Tongue (tissue), 2 donors: ENCODE measurements around the gene GGN. TPM values are rescaled to one million over a fixed set of nuclear protein-coding genes. Genes with fewer than 3 reads are reported as not detected.
"Not testable (repeated sequence)": the region's sequence is repeated elsewhere in the genome, so short reads cannot be mapped to it uniquely, and the experiment has no call there.

Experiments used
- DNase-seq: peaks from one replicate; pipeline ENCODE4 v3.0.0-alpha.2; 2015
- total RNA-seq: library from RNA; depleted of rRNA; stranded (reverse); fragments of >200 nt; gene quantifications from one replicate; pipeline ENCODE4 v1.2.3, GENCODE V29; 2014

Gene GGN
- total RNA-seq, 1 donor from 2014 or later = not detected

- DNase-seq = peak; percentile 89
Observed at GRCh38 chr19:38361633-38362075, 26.2 kb downstream of the GGN start.

- no peak for DNase-seq
Observed at GRCh38 chr19:38360839-38361631, 26.8 kb downstream of the GGN start.

GRCh38 chr19:38360351-38360750, 27.5 kb downstream of the GGN start:
- no peak for DNase-seq

- no peak for DNase-seq
Observed at GRCh38 chr19:38359242-38360021, 28.4 kb downstream of the GGN start.

- no peak for DNase-seq
Observed at GRCh38 chr19:38358071-38358470, 29.8 kb downstream of the GGN start.

- DNase-seq = no peak
Observed at GRCh38 chr19:38355728-38356725, 31.8 kb downstream of the GGN start.

DNA sequence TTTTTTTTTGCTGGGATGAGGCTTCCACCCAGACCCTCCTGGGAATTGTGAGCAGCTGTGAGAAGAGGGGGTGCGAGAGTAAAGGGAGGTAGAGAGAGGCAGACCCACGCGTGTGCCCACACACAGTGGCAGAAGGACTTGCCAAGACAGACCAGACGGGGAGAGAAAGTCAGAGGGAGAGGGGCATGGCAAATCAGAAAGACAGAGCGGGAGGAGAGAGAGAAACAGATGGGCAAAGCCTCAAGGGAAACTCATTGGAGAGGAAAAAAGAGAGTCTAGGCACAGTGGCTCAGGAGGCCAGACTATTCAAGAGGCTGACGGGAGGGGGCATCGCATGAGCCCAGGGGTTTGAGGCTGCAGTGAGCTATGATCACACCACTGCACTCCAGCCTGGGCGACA, 35.2 kb downstream of the GGN start:
- peak; percentile 39 for DNase-seq

- DNase-seq = no peak
Observed at GRCh38 chr19:38351865-38352395, 35.9 kb downstream of the GGN start.

- no peak for DNase-seq
Observed at GRCh38 chr19:38350883-38351282, 37.0 kb downstream of the GGN start.

DNA sequence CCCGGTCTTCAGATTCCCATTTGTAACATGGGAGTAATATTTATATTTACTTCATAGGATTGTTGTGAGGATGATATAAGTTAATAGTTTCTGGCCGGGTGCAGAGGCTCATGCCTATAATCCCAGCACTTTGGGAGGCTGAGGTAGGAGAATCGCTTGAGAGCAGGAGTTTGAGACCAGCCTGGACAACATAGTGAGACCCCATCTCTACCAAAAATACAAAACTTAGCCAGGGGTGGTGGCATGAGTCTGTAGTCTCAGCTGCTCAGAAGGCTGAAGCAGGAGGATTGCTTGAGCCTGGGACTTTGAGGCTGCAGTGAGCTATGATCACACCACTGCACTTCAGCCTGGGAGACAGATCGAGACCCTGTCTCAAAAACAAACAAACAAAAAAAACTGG, 41.0 kb downstream of the GGN start:
- no peak for DNase-seq

DNA sequence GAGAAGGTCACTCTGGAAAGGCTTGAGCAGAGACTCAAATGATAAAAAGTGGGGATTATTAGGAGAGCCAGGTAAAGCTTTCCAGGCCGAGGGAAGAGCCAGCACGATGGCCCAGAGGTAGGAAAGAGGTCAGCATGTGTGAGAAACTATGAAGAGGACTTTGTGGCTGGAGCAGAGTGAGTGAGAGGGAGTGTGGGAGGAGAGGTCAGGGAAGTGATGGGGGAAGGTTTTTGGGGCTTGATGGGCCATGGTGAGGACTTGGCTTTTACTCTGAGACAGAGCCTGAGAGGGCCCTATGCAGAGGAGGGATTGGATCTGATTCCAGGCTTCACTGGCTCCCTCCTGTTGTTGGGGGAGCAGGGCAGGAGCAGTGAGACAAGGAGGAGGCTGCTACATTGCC, 46.9 kb downstream of the GGN start:
- no peak for DNase-seq

DNA sequence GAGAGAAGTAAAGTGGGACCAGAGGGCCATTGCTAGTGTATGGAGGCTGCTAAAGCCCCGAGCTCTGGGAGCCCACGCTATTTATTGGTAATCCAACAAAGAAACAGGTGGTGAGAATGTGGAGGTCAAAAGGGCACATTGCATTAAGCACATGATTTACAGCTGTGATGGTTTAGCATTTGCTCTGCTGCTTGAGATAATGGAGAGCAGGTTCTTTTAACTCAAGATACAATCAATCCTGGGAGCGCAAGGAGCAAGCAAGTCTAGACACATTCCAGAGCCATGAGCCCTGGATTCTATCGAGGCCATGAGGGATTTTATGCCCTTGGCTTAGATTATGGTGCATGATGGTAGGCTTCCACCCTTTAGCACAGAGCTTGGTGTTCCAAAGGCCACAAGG, 48.8 kb downstream of the GGN start:
- DNase-seq = not testable (repeated sequence)

GRCh38 chr19:38337360-38337653, 50.5 kb downstream of the GGN start:
- no peak for DNase-seq

GRCh38 chr19:38336638-38337359, 51.0 kb downstream of the GGN start:
- DNase-seq = peak; percentile 96

GRCh38 chr19:38335949-38336637, 51.7 kb downstream of the GGN start:
- DNase-seq = peak; percentile 97

Other genes with a start within 250 kb of the GGN start
- gene DPF1, start 163.8 kb downstream of the GGN start, total RNA-seq = 0.92 TPM
- gene PPP1R14A, start 131.7 kb downstream of the GGN start, total RNA-seq = 6.8 TPM
- gene SPINT2, start 123.5 kb downstream of the GGN start, total RNA-seq = 89.5 TPM
- gene C19orf33, start 83.8 kb downstream of the GGN start, total RNA-seq = 16.6 TPM
- gene YIF1B, start 72.1 kb downstream of the GGN start, total RNA-seq = 24.2 TPM
- 2.8 TPM for gene KCNK6, start 68.2 kb downstream of the GGN start, total RNA-seq
- gene CATSPERG, start 52.2 kb downstream of the GGN start, total RNA-seq = 0.62 TPM
- gene PSMD8, start 13.5 kb downstream of the GGN start, total RNA-seq = 185 TPM
- gene SPRED3, start 663 bp upstream of the GGN start, total RNA-seq = 0.21 TPM
- 7.2 TPM for gene FAM98C, start 15.1 kb upstream of the GGN start, total RNA-seq
- gene RASGRP4, start 38.2 kb upstream of the GGN start, total RNA-seq = 0.41 TPM
- gene RYR1, start 45.7 kb upstream of the GGN start, total RNA-seq = 231 TPM
- 2.9 TPM for gene MAP4K1, start 229.9 kb upstream of the GGN start, total RNA-seq
- 341 TPM for gene EIF3K, start 231.2 kb upstream of the GGN start, total RNA-seq